SK-N-SH (cell line): ENCODE data around the gene RASSF9. TPM values are rescaled to one million over a fixed set of nuclear protein-coding genes. Genes with fewer than 3 reads are reported as not detected.
A peak's percentile ranks its signal among the peaks of the same experiment; 100 is the strongest.

Experiments
- CTCF ChIA-PET: fragments of 300-600, 350-600 bp; formaldehyde crosslinking; extraction: SDS; loops from one replicate; lab custom pipeline; 2021; lab: Yijun Ruan, JAX
- POLR2A ChIA-PET: fragments of 350-600 bp; sonication (Branson Sonifier 250); formaldehyde crosslinking; extraction: SDS; loops from one replicate; lab custom pipeline; 2020; ENCODE audit warnings: antibody characterized with exemption, inconsistent platforms; lab: Yijun Ruan, JAX
- DNase-seq: peaks from one replicate; pipeline ENCODE4 v3.0.0; 2012
- H2AFZ ChIP-seq: fragments of 200-600 bp; sonication (generic); 2 replicates; pipeline ENCODE4 v1.8.1; 2016; ENCODE audit warnings: antibody characterized with exemption, mild to moderate bottlenecking, low read depth
- H3F3A ChIP-seq: fragments of 200-600 bp; sonication (generic); replicated peaks from 2 replicates; pipeline ENCODE3; 2016; ENCODE audit warnings: antibody characterized with exemption, mild to moderate bottlenecking; ENCODE audit not compliant: insufficient read depth
- H3K27ac ChIP-seq, 2 experiments: fragments of 200-500 bp in 1 of 2; fragments of 200-600 bp in 1 of 2; sonication (Bioruptor generic) in 1 of 2; sonication (generic), shearing (Covaris generic) in 1 of 2; 2 replicates each; pipeline versions ENCODE4 v1.5.1 to v1.6.1; 2014 to 2016; ENCODE audit warnings: low read depth in 2 of 2, inconsistent platforms in 1 of 2, low read length in 1 of 2, mild to moderate bottlenecking in 1 of 2, mixed read lengths in 1 of 2
- H3K27me3 ChIP-seq: fragments of 200-600 bp; sonication (generic), shearing (Covaris generic); 2 replicates; pipeline ENCODE4 v1.6.1; 2016; ENCODE audit warnings: mixed run types; ENCODE audit not compliant: insufficient read depth
- H3K36me3 ChIP-seq, 2 experiments: fragments of 200-500 bp in 1 of 2; fragments of 200-600 bp in 1 of 2; sonication (Bioruptor generic) in 1 of 2; sonication (generic) in 1 of 2; replicated peaks in 1 of 2; 2 replicates each; pipeline versions ENCODE3 to v1.5.1; 2014 to 2016; ENCODE audit warnings: low read length in 1 of 2, mild to moderate bottlenecking in 1 of 2; ENCODE audit not compliant: insufficient read depth in 2 of 2, control insufficient read depth in 1 of 2
- H3K4me1 ChIP-seq, 2 experiments: fragments of 200-500 bp in 1 of 2; fragments of 200-600 bp in 1 of 2; sonication (Bioruptor generic) in 1 of 2; sonication (generic), shearing (Covaris generic) in 1 of 2; 2 replicates each; pipeline versions ENCODE4 v1.5.1 to v1.6.1; 2014 to 2016; ENCODE audit warnings: low read depth in 1 of 2, low read length in 1 of 2, mixed run types in 1 of 2; ENCODE audit not compliant: insufficient read depth in 2 of 2, control insufficient read depth in 1 of 2
- H3K4me2 ChIP-seq: fragments of 200-600 bp; sonication (generic), shearing (Covaris generic); 2 replicates; pipeline ENCODE4 v1.6.1; 2017; ENCODE audit warnings: mixed run types
- H3K4me3 ChIP-seq, 2 experiments: fragments of 200-500 bp in 1 of 2; fragments of 200-600 bp in 1 of 2; sonication (Bioruptor generic) in 1 of 2; sonication (generic), shearing (Covaris generic) in 1 of 2; 2 replicates each; pipeline versions ENCODE4 v1.5.1 to v1.8.1; 2014 to 2016; ENCODE audit warnings: low read depth in 2 of 2, inconsistent platforms in 1 of 2, low read length in 1 of 2, mild to moderate bottlenecking in 1 of 2, mixed read lengths in 1 of 2, moderate library complexity in 1 of 2
- H3K79me2 ChIP-seq: fragments of 200-600 bp; sonication (generic); 2 replicates; pipeline ENCODE4 v1.8.1; 2017; ENCODE audit warnings: mild to moderate bottlenecking; ENCODE audit not compliant: insufficient read depth
- H3K9ac ChIP-seq: fragments of 200-600 bp; sonication (generic); 2 replicates; pipeline ENCODE4 v1.6.1; 2017; ENCODE audit warnings: mixed run types
- H3K9me2 ChIP-seq: fragments of 200-600 bp; sonication (generic); 2 replicates; pipeline ENCODE4 v1.6.1; 2017; ENCODE audit warnings: mixed run types
- H3K9me3 ChIP-seq: fragments of 200-600 bp; sonication (generic); 2 replicates; pipeline ENCODE4 v1.6.1; 2017; ENCODE audit warnings: mixed run types, mild to moderate bottlenecking, moderate library complexity
- H4K20me1 ChIP-seq: fragments of 200-600 bp; sonication (generic); 2 replicates; pipeline ENCODE4 v1.6.1; 2017; ENCODE audit warnings: mild to moderate bottlenecking, mixed run types; ENCODE audit not compliant: insufficient read depth
- CHD2 ChIP-seq: fragments of 150-350 bp; IDR thresholded peaks from 2 replicates; pipeline ENCODE4 v1.6.1; 2018; ENCODE audit warnings: low read length; ENCODE audit not compliant: partially characterized antibody
- CTCF ChIP-seq: fragments of 200-600 bp; sonication (generic); IDR thresholded peaks from 2 replicates; pipeline ENCODE4 v1.6.1; 2017; ENCODE audit warnings: antibody characterized with exemption, mild to moderate bottlenecking, moderate library complexity
- ELF1 ChIP-seq: IDR thresholded peaks from 2 replicates; pipeline ENCODE4 v1.4.0; 2012
- EP300 ChIP-seq, 2 experiments: IDR thresholded peaks; 2 replicates each; pipeline versions ENCODE4 v1.4.0 to v1.6.1; 2012; ENCODE audit warnings: borderline replicate concordance in 1 of 2, low read depth in 1 of 2, low read length in 1 of 2
- EZH2phosphoT487 ChIP-seq: fragments of 200-600 bp; sonication (generic); IDR thresholded peaks from 2 replicates; pipeline ENCODE4 v1.6.1; 2017; ENCODE audit warnings: low read depth, mixed run types, mild to moderate bottlenecking, antibody characterized with exemption, moderate library complexity, borderline replicate concordance
- FOXM1 ChIP-seq: IDR thresholded peaks from 2 replicates; pipeline ENCODE4 v1.4.0; 2012; ENCODE audit warnings: low read depth, mild to moderate bottlenecking
- GABPA ChIP-seq: IDR thresholded peaks from 2 replicates; pipeline ENCODE4 v1.4.0; 2012; ENCODE audit warnings: low read depth, mild to moderate bottlenecking
- GATA2 ChIP-seq: sonication (generic); formaldehyde crosslinking; IDR thresholded peaks from 2 replicates; pipeline ENCODE4 v1.5.0; 2020; ENCODE audit warnings: mild to moderate bottlenecking, missing genetic modification reagents
- IRF3 ChIP-seq: fragments of 150-350 bp; IDR thresholded peaks from 2 replicates; pipeline ENCODE4 v1.6.1; 2016; ENCODE audit warnings: mild to moderate bottlenecking, low read depth, low read length
- MAX ChIP-seq: IDR thresholded peaks from 2 replicates; pipeline ENCODE4 v1.4.0; 2012; ENCODE audit warnings: low read depth
- NRF1 ChIP-seq: IDR thresholded peaks from 2 replicates; pipeline ENCODE4 v1.6.1; 2012; ENCODE audit warnings: low read depth, mild to moderate bottlenecking, low read length
- PBX3 ChIP-seq: IDR thresholded peaks from 2 replicates; pipeline ENCODE4; 2012
- RCOR1 ChIP-seq: fragments of 150-350 bp; IDR thresholded peaks from 2 replicates; pipeline ENCODE4 v1.6.1; 2017; ENCODE audit warnings: antibody characterized with exemption, low read length
- RXRA ChIP-seq: IDR thresholded peaks from 2 replicates; pipeline ENCODE4 v1.4.0; 2012; ENCODE audit warnings: low read depth, mild to moderate bottlenecking, borderline replicate concordance
- SMC3 ChIP-seq: IDR thresholded peaks from 2 replicates; pipeline ENCODE4 v1.6.1; 2012; ENCODE audit warnings: low read depth, low read length, improper control_type of control experiment
- USF1 ChIP-seq: IDR thresholded peaks from 2 replicates; pipeline ENCODE4 v1.4.0; 2012; ENCODE audit warnings: low read depth, borderline replicate concordance
- ZBTB33 ChIP-seq: IDR thresholded peaks from 2 replicates; pipeline ENCODE4 v1.4.0; 2012; ENCODE audit warnings: low read depth, borderline replicate concordance
- WGBS: methylation state at CpG from one replicate; pipeline ENCODE4 v1.1.6; 2017; ENCODE audit warnings: low lambda C conversion rate; 5-methylcytosine and 5-hydroxymethylcytosine counted together
- polyA plus RNA-seq, 3 experiments: library from polyadenylated mRNA; depleted of rRNA; stranded (reverse); fragments of >200 nt; gene quantifications; 2 replicates each; pipeline ENCODE4 v1.2.3, GENCODE V29; 2012

RASSF9 gene
- polyA plus RNA-seq, 1 of the 3 experiments (the other 2 are of a cell fraction): 0.21 TPM

GRCh38 chr12:85874031-85874461 lies 37.8 kb upstream of the RASSF9 start, which contains the start of gene NTS:
NTS (plus strand) TSS chr12:85874295; CDS start chr12:85874404, 109 bp downstream.
- no peaks in the 10 kb centered on the region for H3K79me2 ChIP-seq
- H2AFZ ChIP-seq: peak within 1 kb of the TSS; percentile 20
- H3K9me2 ChIP-seq: no peaks in the 10 kb centered on the region
- no peaks in the 10 kb centered on the region for H3K4me1 ChIP-seq
- no peak for DNase-seq
- ChIA-PET POLR2A (no interaction called here), CTCF (interaction anchor here (1.6 to 9.2 kb wide), 2 partner anchors 46 to 298 kb away, joined by 3 to 80 read pairs; no protein-coding TSS in a partner anchor)
- H3K4me2 ChIP-seq: no peak within 1 kb of the TSS
- no peak for TF ChIP-seq CTCF
- no peak for TF ChIP-seq NRF1
- TF ChIP-seq USF1: no peak
- no peak for TF ChIP-seq EP300 (IDR thresholded peaks at IDR 0.05; ENCODE audit: borderline replicate concordance in 1 of 2, low read depth in 1 of 2, low read length in 1 of 2)
- no peak for TF ChIP-seq MAX
- no peak for TF ChIP-seq RXRA
- no peak for TF ChIP-seq EZH2phosphoT487
- no peak for TF ChIP-seq GATA2
- TF ChIP-seq ELF1: no peak
- TF ChIP-seq RCOR1: no peak
- TF ChIP-seq SMC3: no peak
- TF ChIP-seq CHD2: no peak
- no peak for TF ChIP-seq IRF3
- TF ChIP-seq GABPA: no peak
- TF ChIP-seq PBX3: no peak
- TF ChIP-seq FOXM1: no peak
- TF ChIP-seq ZBTB33: no peak
- 26% methylated on average over 3 of the region's 3 CpGs for WGBS
- H3K9ac ChIP-seq: no peak within 1 kb of the TSS
- no peaks in the 10 kb centered on the region for H3K36me3 ChIP-seq
- H3K27ac ChIP-seq: no peak within 1 kb of the TSS
- no peaks in the 10 kb centered on the region for H4K20me1 ChIP-seq
- H3K27me3 ChIP-seq: no peaks in the 10 kb centered on the region
- no peaks in the 10 kb centered on the region for H3F3A ChIP-seq
- no peak within 1 kb of the TSS; a peak in 1 of 4 replicates for H3K4me3 ChIP-seq
- no peaks in the 10 kb centered on the region for H3K9me3 ChIP-seq
